AG08395 (cell line): ENCODE results near the gene WFDC12.
A peak's percentile ranks its signal among the peaks of the same experiment; 100 is the strongest.
"Not testable (repeated sequence)": the region's sequence is repeated elsewhere in the genome, so short reads cannot be mapped to it uniquely, and the experiment has no call there.

Experiments
- DNase-seq: peaks from one replicate; pipeline ENCODE4 v3.0.0; 2012; ENCODE audit warnings: mixed read lengths, low spot score

Gene WFDC12, protein sequence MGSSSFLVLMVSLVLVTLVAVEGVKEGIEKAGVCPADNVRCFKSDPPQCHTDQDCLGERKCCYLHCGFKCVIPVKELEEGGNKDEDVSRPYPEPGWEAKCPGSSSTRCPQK

DNA sequence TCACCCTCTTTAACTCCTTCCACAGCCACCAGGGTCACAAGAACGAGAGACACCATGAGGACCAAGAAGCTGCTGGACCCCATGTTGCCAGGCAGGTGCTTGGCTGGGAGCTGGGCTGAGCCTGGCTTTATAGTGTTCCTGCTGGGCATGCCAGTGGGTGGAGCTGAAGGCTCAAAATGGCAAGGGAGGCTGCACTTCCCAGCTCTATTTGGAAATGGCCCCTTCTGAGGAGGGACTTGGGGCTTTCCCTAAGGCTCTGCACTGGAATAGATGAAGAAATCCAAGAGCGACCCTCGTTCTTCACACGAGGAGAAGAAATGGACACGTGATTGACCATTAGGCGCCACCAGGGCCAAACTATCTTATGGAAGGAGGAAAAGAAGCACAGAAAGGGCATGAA lies at the start of gene WFDC12:
Gene WFDC12 (minus strand): TSS at position 101 of the 400 bp plus-strand sequence. CDS start 18 bp downstream, at position 83.
- no peak for DNase-seq

DNA sequence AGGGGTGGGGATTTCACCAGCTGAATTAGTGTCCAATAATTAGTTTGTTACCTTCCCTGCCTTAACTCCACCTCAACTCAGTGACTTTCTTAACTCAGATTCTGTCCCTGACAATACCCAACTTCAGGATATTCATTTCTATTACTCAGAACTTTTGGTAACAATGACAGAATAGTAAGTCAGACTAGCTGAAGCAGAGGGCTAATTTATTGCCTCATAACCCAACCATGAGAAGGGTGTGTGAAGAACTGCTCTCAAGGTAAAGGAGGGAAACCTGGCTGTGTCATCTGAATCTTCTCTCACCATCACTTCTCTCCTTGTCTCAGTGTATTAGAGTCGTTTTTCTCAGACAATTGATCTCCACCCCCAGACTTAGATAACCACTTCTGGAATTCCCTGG lies 49.3 kb upstream of the WFDC12 start:
- no peak for DNase-seq

DNA sequence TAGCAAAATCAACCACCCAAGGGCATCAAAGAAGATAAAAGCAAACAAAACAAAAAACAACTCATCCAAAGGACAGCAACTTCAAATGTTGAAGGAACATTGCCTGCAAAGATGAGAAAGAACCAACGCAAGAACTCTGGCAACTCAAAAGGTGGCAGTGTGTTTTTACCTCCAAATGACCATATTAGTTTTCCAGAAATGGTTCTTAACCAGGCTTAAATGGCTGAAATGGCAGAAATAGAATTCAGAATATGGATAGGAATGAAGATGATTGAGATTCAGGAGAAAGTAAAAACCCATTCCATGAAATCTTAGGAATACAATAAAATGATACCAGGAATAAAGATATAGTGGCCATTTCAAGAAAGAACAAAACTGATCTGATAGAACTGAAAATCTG lies 40.6 kb upstream of the WFDC12 start:
- DNase-seq = no peak

DNA sequence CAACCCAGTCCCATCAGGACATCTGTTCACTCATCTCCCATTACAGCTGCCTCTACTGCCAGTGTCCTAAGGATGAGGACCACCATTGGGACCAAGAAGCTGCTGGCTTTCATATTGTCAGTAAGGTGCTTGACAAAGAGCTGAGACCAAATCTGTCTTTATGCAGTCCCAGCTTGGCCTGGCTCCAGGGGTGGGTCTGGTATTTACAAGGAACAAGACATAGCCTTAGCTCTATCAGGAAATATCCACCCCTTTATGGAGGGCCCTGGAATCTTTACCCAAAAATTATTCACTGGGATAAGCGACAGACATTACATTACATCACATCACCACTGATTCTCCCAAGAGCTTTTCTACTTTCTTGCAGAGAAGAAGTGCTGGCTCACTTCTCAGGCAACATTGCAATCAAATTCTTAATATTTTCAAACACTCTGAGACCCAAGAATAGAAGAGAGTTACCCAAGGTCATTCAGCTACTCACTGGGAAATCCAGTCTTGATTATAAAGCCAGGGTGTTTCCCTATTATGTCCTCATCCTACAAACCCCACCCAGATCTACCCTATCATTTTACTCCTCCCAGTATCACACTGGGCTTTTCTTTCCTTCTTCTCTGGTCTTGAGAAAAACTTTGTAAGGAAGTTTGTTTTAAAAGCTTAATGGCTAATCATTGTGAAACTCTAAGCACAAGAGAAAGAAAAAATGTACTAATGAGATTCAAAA lies 39.0 kb upstream of the WFDC12 start:
- no peak for DNase-seq

DNA sequence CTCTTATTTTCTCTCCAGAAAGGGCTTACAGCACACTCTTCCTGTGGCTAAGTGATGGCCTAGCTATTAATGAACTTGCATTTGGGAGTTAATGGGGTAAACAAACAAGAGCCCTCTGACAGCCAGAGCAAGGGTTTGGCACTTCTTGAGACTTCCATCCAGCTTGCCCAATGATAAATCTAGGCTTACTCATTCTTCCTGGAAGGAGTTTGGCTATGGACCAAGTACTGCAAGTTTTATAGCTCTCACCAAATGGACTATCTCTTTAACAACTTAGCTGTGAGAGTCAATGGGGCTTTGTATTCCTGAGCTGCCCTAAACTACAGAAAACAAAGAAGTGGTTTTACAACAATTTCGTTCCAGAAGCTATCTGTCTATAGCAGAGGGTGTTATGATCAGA lies 33.7 kb upstream of the WFDC12 start:
- peak; percentile 41 for DNase-seq

DNA sequence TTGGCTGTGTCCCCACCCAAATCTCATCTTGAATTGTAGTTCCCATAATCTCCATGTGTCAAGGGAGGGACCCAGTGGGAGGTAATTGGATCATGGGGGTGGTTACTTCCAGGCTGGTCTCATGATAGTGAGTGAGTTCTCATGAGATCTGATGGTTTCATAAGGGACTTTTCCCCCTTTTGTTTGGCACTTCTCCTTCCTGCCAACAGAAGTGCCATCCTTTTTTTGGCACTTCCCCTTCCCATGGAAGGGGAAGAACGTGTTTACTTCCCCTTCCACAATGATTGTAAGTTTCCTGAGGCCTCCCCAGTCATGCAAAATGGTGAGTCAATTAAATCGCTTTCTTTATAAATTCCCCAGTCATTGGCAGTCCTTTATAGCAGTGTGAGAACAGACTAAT lies 32.4 kb upstream of the WFDC12 start:
- no peak for DNase-seq

DNA sequence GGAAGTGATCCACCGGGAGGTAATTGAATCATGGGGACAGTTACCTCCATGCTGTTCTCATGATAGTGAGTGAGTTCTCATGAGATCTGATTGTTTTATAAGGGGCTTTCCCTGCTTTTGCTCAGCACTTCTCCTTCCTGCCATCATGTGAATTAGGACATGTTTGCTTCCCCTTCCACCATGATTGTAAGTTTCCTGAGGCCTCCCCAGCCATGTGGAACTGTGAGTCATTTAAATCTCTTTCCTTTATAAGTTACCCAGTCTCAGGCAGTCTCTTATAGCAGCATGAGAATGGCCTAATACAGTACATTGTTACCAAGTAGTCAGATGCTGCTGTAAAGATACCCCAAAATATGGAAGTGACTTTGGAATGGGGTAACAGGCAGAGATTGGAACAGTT lies 30.5 kb upstream of the WFDC12 start:
- DNase-seq = not testable (repeated sequence)

DNA sequence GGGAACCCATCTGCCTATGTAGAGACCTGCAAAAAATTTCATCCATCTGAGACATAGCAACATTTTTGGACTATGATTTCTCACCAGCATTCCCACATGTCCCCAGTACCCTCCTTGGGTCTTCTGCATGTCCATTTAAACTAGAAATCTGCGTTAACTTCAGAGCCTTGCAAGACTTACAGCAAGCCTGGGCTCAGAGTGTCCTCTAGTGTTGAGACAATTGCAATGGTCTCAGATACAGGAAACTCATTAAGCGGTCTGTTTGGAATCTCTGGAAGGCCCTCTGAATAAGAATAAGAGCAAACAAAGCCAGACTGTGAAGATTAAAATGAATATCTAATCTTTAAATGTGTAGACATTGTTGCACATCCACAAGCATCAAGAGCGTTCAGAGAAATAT lies 29.9 kb upstream of the WFDC12 start:
- DNase-seq = no peak

DNA sequence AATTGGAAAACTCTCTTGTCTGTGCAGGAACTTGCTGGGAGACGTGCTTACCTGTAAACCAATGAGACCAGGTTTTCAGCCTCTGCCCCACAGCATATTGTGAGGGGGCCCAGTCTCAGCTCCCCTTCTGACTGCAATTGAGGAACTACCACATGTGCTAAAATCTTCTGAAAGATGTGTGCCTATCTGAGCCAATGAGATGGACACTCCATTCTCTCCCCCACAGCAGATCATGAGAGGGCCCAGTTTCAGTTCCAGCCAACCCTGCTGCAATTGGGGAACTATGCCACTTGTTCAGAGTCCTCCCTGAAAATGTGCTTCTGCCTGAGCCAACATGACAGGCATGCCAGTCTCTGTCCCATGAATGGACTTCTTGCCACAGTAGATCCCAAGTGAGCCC lies 29.5 kb upstream of the WFDC12 start:
- no peak for DNase-seq

DNA sequence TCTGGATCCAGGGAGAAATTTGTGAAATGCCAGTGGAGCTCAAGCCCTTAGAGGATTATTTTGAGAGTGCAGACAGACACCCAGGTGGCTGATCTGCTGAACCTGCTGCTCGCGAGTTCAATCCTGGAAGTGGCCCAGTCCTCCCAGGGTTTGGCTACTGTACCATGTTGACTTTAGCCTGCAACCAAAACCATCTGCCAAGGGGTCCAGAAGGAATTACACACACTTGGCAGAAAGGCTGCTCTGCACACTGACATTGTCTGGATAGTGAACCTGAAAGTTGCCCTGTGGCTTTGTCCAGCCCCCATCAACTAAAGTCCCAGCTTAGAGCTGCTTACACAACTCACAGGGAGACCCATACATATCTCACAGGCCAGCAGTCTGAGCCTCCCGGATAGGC lies 28.9 kb upstream of the WFDC12 start:
- no peak for DNase-seq

DNA sequence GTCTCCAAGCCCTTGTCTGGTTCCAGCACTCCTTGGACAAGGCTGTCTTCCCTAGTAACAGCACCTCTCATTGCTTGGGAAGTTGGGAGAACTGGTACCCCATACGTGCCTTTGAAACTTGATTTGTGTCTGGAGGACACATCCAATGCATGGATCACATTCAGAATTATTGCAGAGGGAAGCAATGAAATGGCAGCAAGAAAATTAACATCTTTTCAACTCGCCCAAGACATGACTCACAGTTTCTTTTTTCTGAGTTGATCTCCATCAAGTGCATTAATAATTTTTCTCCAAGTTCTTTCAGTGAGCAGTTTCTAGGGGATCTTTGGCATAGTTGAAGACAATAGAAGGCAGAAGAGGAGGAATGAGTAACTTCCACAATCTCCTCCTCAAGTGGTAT lies 28.1 kb upstream of the WFDC12 start:
- no peak for DNase-seq

DNA sequence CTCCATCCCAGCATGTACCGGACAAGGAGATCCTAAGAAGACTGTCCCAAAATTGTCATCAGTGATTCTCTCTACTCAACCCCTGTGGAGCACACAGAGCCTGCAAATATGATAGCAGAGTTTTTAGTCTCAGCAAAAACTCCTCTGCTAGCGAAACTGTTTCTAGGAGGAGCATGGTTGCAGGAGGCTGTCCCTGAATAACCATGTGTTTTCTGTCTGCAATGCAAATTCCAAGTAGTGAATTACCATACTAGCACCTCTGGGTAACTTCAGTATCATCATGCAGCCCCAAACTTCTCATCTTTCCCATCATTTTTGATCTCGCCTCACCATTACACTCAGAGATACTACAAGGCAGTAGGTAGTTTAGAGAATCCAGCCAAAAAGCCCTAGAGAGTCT lies 24.8 kb upstream of the WFDC12 start:
- no peak for DNase-seq

DNA sequence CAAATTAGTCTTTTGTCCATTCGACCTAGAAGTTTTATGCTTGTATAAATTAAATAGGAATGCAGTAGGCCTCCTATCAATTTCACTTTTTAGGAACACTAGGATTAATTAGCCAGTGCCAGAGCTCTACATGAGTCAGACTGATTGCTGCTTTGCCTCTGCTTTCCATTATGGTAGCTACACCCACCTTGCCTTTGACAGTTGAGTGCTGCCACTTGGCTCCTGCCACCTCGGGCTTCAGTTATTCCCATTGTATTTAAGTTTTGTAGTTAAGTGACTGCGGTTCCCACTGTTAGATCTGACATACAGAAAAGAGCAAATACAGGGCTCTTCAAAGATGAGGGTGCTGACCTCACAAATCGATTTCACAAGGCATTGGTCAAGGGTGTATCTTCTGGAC lies 16.6 kb upstream of the WFDC12 start:
- DNase-seq = no peak

DNA sequence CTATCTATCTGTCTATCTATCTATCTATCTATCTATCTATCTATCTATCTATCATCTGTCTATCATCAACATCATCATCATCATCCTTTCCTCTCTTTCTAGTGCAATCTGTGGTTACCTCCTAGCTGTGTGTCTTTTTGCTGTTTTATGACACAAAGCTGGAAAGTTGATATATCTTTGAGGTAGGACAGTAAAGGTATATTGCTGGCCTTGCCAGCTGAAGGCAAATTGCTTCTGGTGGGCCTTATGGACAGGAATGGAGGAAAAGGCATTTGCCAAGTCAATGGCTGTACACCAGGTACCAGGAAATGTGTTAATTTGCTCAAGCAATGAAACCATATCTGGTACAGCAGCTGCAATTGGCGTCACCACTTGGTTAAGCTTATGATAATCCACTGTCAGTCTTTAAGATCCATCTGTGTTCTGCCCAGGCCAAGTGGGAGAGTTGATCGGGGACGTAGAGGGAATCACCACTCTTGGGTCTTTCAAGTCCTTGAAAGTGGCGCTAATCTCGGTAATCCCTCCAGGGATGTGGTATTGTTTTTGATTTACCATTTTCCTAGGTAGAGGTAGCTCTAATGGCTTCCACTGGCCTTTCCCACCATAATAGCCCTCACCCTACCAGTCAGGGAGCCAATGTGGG lies 15.6 kb upstream of the WFDC12 start:
- DNase-seq = not testable (repeated sequence)

DNA sequence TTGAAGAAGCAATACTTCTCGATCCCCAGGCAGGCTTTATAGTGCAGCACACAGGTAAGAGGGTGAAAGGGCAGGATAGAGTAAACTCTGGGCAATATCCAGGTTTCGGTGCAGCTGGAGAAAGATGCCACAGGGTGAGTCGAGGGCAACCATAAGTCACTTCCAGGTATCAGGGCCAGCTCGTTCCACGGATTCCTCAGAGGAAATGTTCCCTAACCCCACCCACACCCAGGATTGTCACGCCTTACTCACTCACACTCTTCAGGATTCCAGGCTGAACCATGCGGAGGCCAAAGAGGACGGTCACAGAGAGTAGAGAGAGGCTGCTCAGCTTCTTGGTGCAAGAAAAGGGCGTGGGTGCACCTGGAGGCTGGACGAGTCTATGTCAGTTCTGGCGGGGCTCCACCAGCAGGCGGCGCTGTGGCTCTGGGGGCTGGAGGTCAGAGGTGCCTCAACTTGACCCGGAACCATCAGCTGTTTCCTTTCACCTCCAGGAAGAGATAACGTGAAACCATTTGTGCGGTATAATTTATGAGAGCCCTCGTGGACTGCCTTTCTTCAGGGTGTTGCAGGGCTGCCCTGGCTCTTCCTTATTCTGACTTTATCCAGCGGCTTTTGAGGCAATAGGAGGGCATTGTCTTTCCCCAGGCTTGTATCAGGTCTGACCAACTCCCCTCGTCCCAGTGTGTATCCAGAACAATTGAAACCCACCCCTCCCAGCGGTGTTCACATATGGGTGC lies 14.5 kb upstream of the WFDC12 start:
- peak; percentile 16 for DNase-seq

DNA sequence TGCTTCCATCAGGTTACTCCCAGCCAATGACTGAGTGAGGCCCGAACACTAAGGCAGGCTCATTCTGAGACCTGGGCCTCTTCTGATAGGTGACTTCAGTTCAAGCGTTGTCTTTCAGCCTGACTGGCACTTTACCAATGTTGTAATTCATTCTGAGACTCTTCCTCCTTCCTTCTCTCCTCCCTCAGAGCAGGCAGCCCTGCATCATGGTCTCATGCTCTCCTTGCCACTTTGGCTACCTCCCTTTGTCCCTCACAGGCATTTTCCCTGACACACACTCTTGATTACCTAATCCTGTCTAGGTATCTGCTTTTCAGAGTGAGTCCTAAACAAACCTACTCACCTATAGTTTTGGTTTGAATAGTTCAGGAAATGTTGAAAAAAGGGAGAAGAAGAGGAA lies 12.6 kb upstream of the WFDC12 start:
- no peak for DNase-seq

DNA sequence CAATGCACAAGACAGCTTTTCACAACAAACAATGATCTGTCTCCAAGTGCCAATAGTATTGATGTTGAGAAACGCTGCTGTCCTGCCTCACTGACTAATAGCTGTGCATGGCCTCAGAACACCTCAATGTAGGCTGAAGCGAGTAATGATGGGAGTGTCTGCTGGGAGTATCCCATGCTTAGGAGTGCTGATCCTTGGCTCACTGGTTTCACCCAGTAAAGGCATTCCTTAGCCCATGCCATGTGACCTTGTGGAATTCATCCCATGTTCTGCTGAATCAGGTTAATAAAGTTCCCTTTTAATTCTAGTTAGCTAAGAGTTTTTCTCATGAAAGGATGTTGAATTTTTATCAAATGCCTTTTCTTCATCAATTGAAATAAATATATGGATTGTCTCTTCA lies 3.8 kb upstream of the WFDC12 start:
- no peak for DNase-seq

DNA sequence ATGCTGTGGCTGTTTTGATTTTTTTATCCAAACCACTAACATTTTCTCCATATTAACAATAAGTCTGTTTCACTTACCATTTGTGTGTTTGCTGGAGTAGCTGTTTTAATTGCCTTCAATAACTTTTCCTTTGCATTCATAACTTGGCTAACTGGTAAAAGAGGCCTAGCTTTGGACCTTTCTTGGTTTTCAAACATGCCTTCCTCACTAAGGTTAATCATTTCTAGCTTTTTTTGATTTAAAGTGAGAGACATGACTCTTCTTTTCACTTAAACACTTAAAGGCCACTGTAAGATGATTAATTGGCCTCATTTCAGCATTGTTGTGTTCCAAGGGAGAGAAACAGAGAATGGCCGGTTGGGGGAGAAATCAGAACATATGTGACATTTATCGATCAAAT lies 2.9 kb downstream of the WFDC12 start:
- no peak for DNase-seq

DNA sequence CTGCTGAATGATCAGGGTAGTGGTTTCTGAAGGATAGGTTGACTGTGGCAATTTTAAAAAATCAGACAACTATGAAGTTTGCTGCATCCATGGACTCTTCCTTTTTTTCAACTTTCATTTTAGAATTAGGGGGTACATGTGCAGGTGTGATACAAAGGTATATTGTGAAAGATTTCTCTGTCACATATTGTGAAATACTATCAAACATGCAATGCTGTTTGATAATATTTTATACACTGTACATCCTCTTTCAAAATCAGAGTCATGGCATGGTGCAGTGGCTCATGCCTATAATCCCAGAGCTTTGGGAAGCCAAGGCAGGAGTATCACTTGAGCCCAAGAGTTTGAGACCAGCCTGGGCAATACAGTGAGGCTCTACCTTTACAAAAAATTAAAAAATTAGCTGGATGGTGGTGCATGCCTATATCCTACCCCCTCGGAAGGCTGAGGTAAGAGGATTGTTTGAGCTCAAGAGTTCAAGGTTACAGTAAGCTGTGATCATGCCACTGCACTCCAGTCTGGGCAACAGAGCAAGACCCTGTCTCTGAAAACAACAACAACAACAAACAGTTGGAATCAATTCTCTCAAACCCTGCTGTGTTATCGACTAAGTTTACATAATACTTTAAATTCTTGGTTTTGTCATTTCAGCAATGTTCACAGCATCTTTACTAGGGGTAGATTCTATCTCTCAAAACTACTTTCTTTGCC lies 4.6 kb downstream of the WFDC12 start:
- no peak for DNase-seq

DNA sequence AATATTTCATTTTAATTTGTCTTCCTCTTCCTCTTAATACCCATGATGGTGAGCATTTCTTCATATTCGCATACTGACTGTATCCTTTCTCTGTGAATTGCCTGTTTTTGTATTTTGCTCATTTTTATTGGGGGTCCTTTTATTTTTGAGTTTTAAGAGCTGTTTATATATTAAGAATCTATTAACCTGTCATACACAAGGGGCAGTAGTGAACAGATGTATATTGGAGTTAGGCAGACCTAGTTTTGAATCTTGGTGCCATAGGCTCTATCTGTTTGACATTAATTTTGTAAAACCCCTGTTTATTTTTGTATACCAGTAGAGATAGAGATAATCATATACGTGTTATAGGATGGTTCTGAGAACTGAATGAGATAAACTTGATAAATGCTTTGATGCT lies 6.2 kb downstream of the WFDC12 start:
- DNase-seq = no peak

DNA sequence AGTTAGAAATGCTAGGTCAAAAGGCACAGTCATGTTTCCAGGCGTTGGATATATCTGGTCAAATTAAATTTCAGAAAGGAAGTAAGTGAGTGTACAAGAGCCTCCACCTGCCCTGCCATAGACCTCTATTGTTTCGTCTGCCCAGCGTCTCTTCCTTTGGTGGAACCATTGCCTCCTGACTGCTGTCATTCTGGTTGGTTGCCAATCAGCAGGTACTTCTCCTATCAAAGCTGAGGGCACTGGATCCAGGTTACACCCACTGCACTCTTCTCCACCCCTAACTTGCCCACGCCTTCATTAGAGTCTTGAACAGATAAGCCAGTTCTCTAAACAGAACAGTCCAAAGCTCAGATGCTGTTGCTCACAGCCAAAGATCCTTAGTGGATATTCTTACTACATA lies 6.7 kb downstream of the WFDC12 start:
- DNase-seq = no peak

DNA sequence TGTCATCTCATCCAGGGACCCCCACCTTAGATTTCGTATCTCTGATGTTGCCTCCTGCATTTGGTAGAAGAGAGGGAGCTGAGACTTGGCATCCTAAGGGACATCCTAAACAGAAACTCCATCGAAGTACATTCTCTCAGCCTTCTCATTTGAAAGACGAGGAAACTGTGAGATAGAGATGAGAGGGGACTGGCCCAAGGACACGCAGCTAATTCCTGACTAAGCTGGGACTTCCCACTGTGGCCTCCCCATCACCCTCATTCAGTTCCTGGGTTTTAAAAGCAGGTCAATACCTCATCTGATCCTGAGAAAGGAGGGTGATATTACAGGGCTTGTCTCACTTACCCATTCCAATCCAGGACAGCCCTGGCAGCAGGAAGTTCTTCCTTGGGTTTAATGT lies 8.4 kb downstream of the WFDC12 start:
- DNase-seq = no peak
